ENCODE results near the gene CFAP20DC.

- no peak for TF ChIP-seq CTCF (IDR thresholded peaks at IDR 0.05)
- no peak for TF ChIP-seq POLR2A (IDR thresholded peaks at IDR 0.05)
Measured at GRCh38 chr3:58899953-58900298, 149.9 kb downstream of the CFAP20DC start.
